ENCODE results near the gene CRTAC1.

- TF ChIP-seq CTCF (IDR thresholded peaks at IDR 0.05) = no peak
- no peak for TF ChIP-seq EP300 (IDR thresholded peaks at IDR 0.05)
Measured at GRCh38 chr10:97818572-97818971, 211.8 kb downstream of the CRTAC1 start.
